Measurements from ENCODE around the gene ICAM1. TPM values are rescaled to one million over a fixed set of nuclear protein-coding genes. Genes with fewer than 3 reads are reported as not detected.

Gene ICAM1, protein sequence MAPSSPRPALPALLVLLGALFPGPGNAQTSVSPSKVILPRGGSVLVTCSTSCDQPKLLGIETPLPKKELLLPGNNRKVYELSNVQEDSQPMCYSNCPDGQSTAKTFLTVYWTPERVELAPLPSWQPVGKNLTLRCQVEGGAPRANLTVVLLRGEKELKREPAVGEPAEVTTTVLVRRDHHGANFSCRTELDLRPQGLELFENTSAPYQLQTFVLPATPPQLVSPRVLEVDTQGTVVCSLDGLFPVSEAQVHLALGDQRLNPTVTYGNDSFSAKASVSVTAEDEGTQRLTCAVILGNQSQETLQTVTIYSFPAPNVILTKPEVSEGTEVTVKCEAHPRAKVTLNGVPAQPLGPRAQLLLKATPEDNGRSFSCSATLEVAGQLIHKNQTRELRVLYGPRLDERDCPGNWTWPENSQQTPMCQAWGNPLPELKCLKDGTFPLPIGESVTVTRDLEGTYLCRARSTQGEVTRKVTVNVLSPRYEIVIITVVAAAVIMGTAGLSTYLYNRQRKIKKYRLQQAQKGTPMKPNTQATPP
- 3.4 to 7.4 TPM (median 4.9 TPM) in 5 replicates for total RNA-seq (2022; extraction: Qiagen RNA extraction; ENCODE audit: low read depth)

DNA sequence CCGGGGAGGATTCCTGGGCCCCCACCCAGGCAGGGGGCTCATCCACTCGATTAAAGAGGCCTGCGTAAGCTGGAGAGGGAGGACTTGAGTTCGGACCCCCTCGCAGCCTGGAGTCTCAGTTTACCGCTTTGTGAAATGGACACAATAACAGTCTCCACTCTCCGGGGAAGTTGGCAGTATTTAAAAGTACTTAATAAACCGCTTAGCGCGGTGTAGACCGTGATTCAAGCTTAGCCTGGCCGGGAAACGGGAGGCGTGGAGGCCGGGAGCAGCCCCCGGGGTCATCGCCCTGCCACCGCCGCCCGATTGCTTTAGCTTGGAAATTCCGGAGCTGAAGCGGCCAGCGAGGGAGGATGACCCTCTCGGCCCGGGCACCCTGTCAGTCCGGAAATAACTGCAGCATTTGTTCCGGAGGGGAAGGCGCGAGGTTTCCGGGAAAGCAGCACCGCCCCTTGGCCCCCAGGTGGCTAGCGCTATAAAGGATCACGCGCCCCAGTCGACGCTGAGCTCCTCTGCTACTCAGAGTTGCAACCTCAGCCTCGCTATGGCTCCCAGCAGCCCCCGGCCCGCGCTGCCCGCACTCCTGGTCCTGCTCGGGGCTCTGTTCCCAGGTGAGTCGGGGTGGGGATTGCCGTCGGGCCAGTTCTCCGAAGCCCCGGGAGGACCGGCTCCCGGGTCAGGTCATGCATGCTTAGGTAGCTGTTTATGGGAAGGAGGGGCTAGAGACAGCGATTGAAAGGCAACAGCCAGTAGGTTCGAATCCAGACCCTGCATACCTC is at the start of gene ICAM1:
Gene ICAM1, plus strand, starts transcription at position 505 of the 779 bp plus-strand sequence. Its CDS starts 40 bp downstream, at position 545.

DNA sequence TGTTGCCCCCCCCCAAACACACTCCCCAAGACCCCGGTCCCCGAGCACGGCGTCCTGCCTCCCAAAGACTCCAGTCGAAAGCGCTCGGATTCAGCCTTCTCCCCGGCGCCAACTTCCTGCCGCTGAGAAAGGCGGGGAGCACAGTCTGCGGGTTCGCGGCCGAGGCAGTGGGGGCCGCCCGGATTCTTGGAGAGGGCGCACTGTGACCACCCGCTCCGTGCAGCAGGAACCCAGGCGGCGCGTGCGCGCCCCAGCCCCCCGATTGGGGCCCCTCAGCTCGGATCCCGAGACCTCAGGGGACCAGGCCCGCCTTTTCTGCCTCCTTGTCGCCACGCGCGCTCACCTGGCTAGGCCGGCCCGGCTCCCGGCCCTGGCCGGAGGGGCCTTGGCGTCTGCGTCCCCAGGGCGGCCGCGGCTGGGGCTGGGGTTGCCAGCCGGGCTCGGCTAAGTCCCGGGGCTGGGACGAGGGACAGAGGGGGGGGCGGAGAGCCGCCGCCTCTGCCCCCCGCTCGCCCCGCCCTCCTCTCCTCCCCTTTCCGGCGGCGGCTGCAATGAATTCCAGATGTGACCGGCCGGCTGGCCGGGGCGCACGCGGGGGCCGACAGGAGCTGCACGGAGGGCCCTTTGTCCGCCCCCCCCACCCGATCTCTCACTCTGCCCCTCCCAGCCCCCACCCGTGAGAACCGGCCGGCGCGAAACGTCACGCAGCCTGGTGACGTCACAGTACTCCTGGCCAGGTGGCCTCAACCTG is 39.9 kb upstream of the ICAM1 start, which contains the start of gene S1PR2:
Gene S1PR2, minus strand, starts transcription at position 471 of the 751 bp plus-strand sequence. CDS start 6,426 bp downstream, outside the sequence.

DNA sequence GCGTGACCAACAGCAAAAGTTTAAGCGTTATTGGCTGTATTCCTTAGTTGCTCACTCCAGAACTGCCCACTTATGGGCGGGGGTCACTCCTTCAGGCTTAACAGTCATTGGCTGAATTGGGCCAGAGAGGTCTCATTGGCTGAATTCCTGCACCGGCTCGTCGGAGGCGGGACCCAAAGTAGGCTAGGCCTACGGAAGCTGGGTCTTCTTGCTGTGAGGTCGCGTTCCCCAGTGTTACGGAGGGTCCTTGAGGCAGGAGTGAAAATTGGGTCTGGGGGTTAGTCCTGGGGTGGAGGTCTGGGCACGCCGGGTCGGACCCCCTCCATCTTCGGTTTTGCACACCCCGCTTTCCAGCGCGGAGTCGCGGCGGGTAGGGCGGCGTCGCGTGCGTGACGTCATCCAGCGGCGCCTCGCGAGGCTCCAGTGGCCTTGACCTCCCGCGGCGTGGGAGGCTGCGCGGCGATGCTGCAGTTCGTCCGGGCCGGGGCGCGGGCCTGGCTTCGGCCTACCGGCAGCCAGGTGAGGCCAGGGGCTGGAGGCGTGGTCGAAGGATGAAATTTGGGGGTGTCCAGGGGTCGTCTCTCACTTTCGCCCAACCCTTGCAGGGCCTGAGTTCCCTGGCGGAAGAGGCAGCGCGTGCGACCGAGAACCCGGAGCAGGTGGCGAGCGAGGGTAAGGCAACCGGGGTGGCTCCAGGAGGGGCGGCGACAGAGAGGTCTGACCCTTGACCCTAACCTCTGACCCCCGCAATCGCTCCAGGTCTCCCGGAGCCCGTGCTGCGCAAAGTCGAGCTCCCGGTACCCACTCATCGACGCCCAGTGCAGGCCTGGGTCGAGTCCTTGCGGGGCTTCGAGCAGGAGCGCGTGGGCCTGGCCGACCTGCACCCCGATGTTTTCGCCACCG is 18.9 kb upstream of the ICAM1 start, which contains the start of gene MRPL4:
Gene MRPL4, plus strand, starts transcription at position 423 of the 903 bp plus-strand sequence. Its CDS starts 40 bp downstream, at position 463.

DNA sequence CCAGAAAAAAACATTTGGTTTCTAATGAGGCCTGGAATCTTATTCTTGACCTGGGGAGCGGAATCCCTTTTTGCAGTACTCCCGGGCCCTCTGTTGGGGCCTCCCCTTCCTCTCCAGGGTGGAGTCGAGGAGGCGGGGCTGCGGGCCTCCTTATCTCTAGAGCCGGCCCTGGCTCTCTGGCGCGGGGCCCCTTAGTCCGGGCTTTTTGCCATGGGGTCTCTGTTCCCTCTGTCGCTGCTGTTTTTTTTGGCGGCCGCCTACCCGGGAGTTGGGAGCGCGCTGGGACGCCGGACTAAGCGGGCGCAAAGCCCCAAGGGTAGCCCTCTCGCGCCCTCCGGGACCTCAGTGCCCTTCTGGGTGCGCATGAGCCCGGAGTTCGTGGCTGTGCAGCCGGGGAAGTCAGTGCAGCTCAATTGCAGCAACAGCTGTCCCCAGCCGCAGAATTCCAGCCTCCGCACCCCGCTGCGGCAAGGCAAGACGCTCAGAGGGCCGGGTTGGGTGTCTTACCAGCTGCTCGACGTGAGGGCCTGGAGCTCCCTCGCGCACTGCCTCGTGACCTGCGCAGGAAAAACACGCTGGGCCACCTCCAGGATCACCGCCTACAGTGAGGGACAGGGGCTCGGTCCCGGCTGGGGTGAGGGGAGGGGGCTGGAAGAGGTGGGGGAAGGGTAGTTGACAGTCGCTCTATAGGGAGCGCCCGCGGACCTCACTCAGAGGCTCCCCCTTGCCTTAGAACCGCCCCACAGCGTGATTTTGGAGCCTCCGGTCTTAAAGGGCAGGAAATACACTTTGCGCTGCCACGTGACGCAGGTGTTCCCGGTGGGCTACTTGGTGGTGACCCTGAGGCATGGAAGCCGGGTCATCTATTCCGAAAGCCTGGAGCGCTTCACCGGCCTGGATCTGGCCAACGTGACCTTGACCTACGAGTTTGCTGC is 16.1 kb downstream of the ICAM1 start, which contains the start of gene ICAM4:
Gene ICAM4, plus strand, starts transcription at position 153 of the 935 bp plus-strand sequence. Its CDS starts 58 bp downstream, at position 211.

GRCh38 chr19:10289836-10290356 is 19.0 kb downstream of the ICAM1 start, which contains the start of gene ICAM5:
Gene ICAM5, plus strand, starts transcription at chr19:10289952. Its CDS starts 92 bp downstream, at chr19:10290044.

DNA sequence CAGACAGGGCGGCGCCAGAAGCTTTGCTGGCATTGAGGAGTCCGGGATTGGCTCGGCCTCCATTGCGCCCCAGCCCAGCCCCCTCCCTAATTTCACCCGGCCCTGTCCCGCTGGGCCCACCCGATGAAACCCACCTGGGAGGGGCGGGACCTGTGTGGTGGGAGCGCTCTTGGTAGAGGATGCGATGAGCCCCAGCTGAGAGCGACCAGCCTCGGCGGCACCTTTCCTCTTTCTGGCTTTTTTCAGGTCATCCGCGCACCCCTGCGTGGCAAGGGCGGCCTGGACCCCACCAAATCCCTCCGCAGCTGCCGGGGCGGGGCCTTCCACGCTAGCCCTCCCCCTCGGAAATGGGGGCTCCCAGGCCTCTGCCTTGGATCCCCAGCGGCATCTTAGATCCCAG is 38.5 kb downstream of the ICAM1 start, which contains the start of gene ZGLP1:
Gene ZGLP1, minus strand, starts transcription at position 393 of the 400 bp plus-strand sequence.

GRCh38 chr19:10315335-10316214 is 44.7 kb downstream of the ICAM1 start, which contains the start of gene FDX2:
Gene FDX2, minus strand, starts transcription at chr19:10316015. Its CDS starts 19 bp downstream, at chr19:10315996.

GRCh38 chr19:10332965-10333757 is 62.2 kb downstream of the ICAM1 start, which contains the start of gene RAVER1:
Gene RAVER1, minus strand, starts transcription at chr19:10333529. Its CDS starts 22 bp downstream, at chr19:10333507.

Other genes starting within 250 kb of the ICAM1 start
- gene SHFL, start 184.8 kb upstream of the ICAM1 start, total RNA-seq (2022; extraction: Qiagen RNA extraction; ENCODE audit: low read depth), result 7.2 to 8.7 TPM (median 8.0 TPM) in 5 replicates
- 0.07 to 0.27 TPM (median 0.08 TPM) in 5 replicates for gene ANGPTL6, start 168.4 kb upstream of the ICAM1 start, total RNA-seq (2022; extraction: Qiagen RNA extraction; ENCODE audit: low read depth)
- 41.6 to 62.8 TPM (median 53.8 TPM) in 5 replicates for gene PPAN, start 164.8 kb upstream of the ICAM1 start, total RNA-seq (2022; extraction: Qiagen RNA extraction; ENCODE audit: low read depth)
- 6.8 to 13.7 TPM (median 7.8 TPM) in 5 replicates for gene P2RY11, start 159.4 kb upstream of the ICAM1 start, total RNA-seq (2022; extraction: Qiagen RNA extraction; ENCODE audit: low read depth)
- gene EIF3G, start 151.2 kb upstream of the ICAM1 start, total RNA-seq (2022; extraction: Qiagen RNA extraction; ENCODE audit: low read depth), result 163 to 185 TPM (median 168 TPM) in 5 replicates
- 63.0 to 73.0 TPM (median 65.9 TPM) in 5 replicates for gene DNMT1, start 76.2 kb upstream of the ICAM1 start, total RNA-seq (2022; extraction: Qiagen RNA extraction; ENCODE audit: low read depth)
- gene S1PR2, start 39.8 kb upstream of the ICAM1 start, total RNA-seq (2022; extraction: Qiagen RNA extraction; ENCODE audit: low read depth), result 1.0 to 1.6 TPM (median 1.2 TPM) in 5 replicates
- 55.5 to 80.2 TPM (median 74.8 TPM) in 5 replicates for gene MRPL4, start 18.9 kb upstream of the ICAM1 start, total RNA-seq (2022; extraction: Qiagen RNA extraction; ENCODE audit: low read depth)
- gene ICAM4, start 15.8 kb downstream of the ICAM1 start, total RNA-seq (2022; extraction: Qiagen RNA extraction; ENCODE audit: low read depth), result 0.10 to 0.20 TPM in 2 of 5 replicates, not detected in the others
- 0.52 to 0.84 TPM (median 0.61 TPM) in 5 replicates for gene ICAM5, start 18.8 kb downstream of the ICAM1 start, total RNA-seq (2022; extraction: Qiagen RNA extraction; ENCODE audit: low read depth)
- 0.82 to 3.4 TPM (median 2.0 TPM) in 5 replicates for gene ZGLP1, start 38.7 kb downstream of the ICAM1 start, total RNA-seq (2022; extraction: Qiagen RNA extraction; ENCODE audit: low read depth)
- gene FDX2, start 44.9 kb downstream of the ICAM1 start, total RNA-seq (2022; extraction: Qiagen RNA extraction; ENCODE audit: low read depth), result 26.3 to 41.5 TPM (median 33.5 TPM) in 5 replicates
- 21.6 to 31.6 TPM (median 29.0 TPM) in 5 replicates for gene RAVER1, start 62.4 kb downstream of the ICAM1 start, total RNA-seq (2022; extraction: Qiagen RNA extraction; ENCODE audit: low read depth)
- gene ICAM3, start 68.5 kb downstream of the ICAM1 start, total RNA-seq (2022; extraction: Qiagen RNA extraction; ENCODE audit: low read depth), result 5.2 to 10.3 TPM (median 10.0 TPM) in 5 replicates
- gene TYK2, start 109.5 kb downstream of the ICAM1 start, total RNA-seq (2022; extraction: Qiagen RNA extraction; ENCODE audit: low read depth), result 34.1 to 48.3 TPM (median 45.9 TPM) in 5 replicates
- gene CDC37, start 132.4 kb downstream of the ICAM1 start, total RNA-seq (2022; extraction: Qiagen RNA extraction; ENCODE audit: low read depth), result 159 to 206 TPM (median 185 TPM) in 5 replicates
- 3.7 to 5.2 TPM (median 5.1 TPM) in 5 replicates for gene PDE4A, start 149.4 kb downstream of the ICAM1 start, total RNA-seq (2022; extraction: Qiagen RNA extraction; ENCODE audit: low read depth)
- 52.6 to 73.6 TPM (median 67.5 TPM) in 5 replicates for gene KEAP1, start 232.2 kb downstream of the ICAM1 start, total RNA-seq (2022; extraction: Qiagen RNA extraction; ENCODE audit: low read depth)
- 1.7 to 2.6 TPM (median 2.3 TPM) in 5 replicates for gene S1PR5, start 246.3 kb downstream of the ICAM1 start, total RNA-seq (2022; extraction: Qiagen RNA extraction; ENCODE audit: low read depth)